ENCODE data around the gene KCNA3.
"Not testable (repeated sequence)": the region's sequence is repeated elsewhere in the genome, so short reads cannot be mapped to it uniquely, and the experiment has no call there.

KCNA3 gene

GRCh38 chr1:110680036-110680735 is 5.4 kb upstream of the KCNA3 start:
- no peak for DNase-seq (ENCODE audit: low read depth in 2 of 2)

- DNase-seq (ENCODE audit: low read depth in 2 of 2): no peak
Observed at GRCh38 chr1:110677526-110677925, 2.8 kb upstream of the KCNA3 start.

- no peak for DNase-seq (ENCODE audit: low read depth in 2 of 2)
Observed at GRCh38 chr1:110676970-110677369, 2.2 kb upstream of the KCNA3 start.

- DNase-seq (ENCODE audit: low read depth in 2 of 2): no peak
Observed at GRCh38 chr1:110675060-110675791, 486 bp upstream of the KCNA3 start.

GRCh38 chr1:110673805-110674336 is 869 bp downstream of the KCNA3 start:
- DNase-seq (ENCODE audit: low read depth in 2 of 2): no peak

GRCh38 chr1:110673197-110673701 is 1.5 kb downstream of the KCNA3 start:
- no peak for DNase-seq (ENCODE audit: low read depth in 2 of 2)

GRCh38 chr1:110672753-110673108 is 2.0 kb downstream of the KCNA3 start:
- DNase-seq (ENCODE audit: low read depth in 2 of 2): no peak

- DNase-seq (ENCODE audit: low read depth in 2 of 2): peak; percentile 4 to 5
Observed at GRCh38 chr1:110672001-110672752, 2.6 kb downstream of the KCNA3 start.

GRCh38 chr1:110671361-110671760 is 3.4 kb downstream of the KCNA3 start:
- no peak for DNase-seq (ENCODE audit: low read depth in 2 of 2)

GRCh38 chr1:110668549-110668948 is 6.2 kb downstream of the KCNA3 start:
- no peak for DNase-seq (ENCODE audit: low read depth in 2 of 2)

- no peak for DNase-seq (ENCODE audit: low read depth in 2 of 2)
Observed at GRCh38 chr1:110667776-110668175, 7.0 kb downstream of the KCNA3 start.

GRCh38 chr1:110663241-110663640 is 11.5 kb downstream of the KCNA3 start:
- DNase-seq (ENCODE audit: low read depth in 2 of 2): no peak

GRCh38 chr1:110659559-110659958 is 15.2 kb downstream of the KCNA3 start:
- not testable (repeated sequence) for DNase-seq (ENCODE audit: low read depth in 2 of 2)

GRCh38 chr1:110657351-110657750 is 17.4 kb downstream of the KCNA3 start:
- no peak for DNase-seq (ENCODE audit: low read depth in 2 of 2)

GRCh38 chr1:110650609-110651008 is 24.1 kb downstream of the KCNA3 start:
- no peak for DNase-seq (ENCODE audit: low read depth in 2 of 2)

GRCh38 chr1:110648417-110648816 is 26.3 kb downstream of the KCNA3 start:
- DNase-seq (ENCODE audit: low read depth in 2 of 2): no peak

- DNase-seq (ENCODE audit: low read depth in 2 of 2): peak; percentile 15 to 38
Observed at GRCh38 chr1:110647254-110647891, 27.4 kb downstream of the KCNA3 start.

GRCh38 chr1:110645821-110646735 is 28.7 kb downstream of the KCNA3 start:
- peak; percentile 13 for DNase-seq (ENCODE audit: low read depth in 2 of 2)

GRCh38 chr1:110645211-110645610 is 29.5 kb downstream of the KCNA3 start:
- DNase-seq (ENCODE audit: low read depth in 2 of 2): no peak

GRCh38 chr1:110643879-110644472 is 30.8 kb downstream of the KCNA3 start:
- DNase-seq (ENCODE audit: low read depth in 2 of 2): no peak
